Activated CD4-positive, CD25-positive, alpha-beta regulatory T cell treated with anti-CD3 and anti-CD28 coated beads, Interleukin-2, amount 50 U/mL, for 72 hours (primary cell): Measurements from ENCODE around the gene GPATCH8.

Experiments
- DNase-seq: peaks from one replicate; pipeline ENCODE4 v3.0.0; 2021

The GPATCH8 gene

GRCh38 chr17:44352828-44353671, 150.2 kb downstream of the GPATCH8 start:
- no peak for DNase-seq

GRCh38 chr17:44351961-44352827, 151.0 kb downstream of the GPATCH8 start:
- no peak for DNase-seq

- no peak for DNase-seq
Measured at GRCh38 chr17:44351464-44351863, 151.7 kb downstream of the GPATCH8 start.

- peak; percentile 76 for DNase-seq
Measured at GRCh38 chr17:44350733-44351226, 152.4 kb downstream of the GPATCH8 start.

GRCh38 chr17:44349553-44350070, 153.6 kb downstream of the GPATCH8 start:
- DNase-seq: no peak

GRCh38 chr17:44348988-44349364, 154.2 kb downstream of the GPATCH8 start:
- DNase-seq: no peak

GRCh38 chr17:44348234-44348987, 154.8 kb downstream of the GPATCH8 start:
- DNase-seq: no peak
